ENCODE data around the gene RASGEF1C.

RASGEF1C gene

GRCh38 chr5:180082633-180083420, 126.2 kb downstream of the RASGEF1C start:
- peak; percentile 61 for DNase-seq (ENCODE audit: low read depth, low spot score)

DNA sequence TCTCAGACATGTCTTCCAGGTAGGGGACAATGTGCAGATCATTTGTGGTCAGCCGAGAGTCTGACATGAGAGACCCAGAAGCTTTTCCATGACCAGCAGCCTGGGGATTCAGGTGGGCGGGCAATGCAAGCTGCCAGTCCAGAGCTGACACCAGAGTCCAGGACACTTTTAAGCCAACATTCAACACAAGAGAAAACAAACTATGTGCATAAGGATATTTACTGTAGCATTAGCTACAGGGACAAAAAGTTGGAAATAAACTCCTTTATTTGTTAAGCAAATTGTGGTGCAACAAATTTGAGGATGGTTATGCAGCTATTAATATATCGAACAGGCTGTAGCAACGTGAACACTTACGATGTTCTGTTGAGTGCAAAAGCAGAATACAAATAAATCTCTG, 127.5 kb downstream of the RASGEF1C start:
- no peak for DNase-seq (ENCODE audit: low read depth, low spot score)

- no peak for DNase-seq (ENCODE audit: low read depth, low spot score)
Observed at GRCh38 chr5:180080486-180081280, 128.3 kb downstream of the RASGEF1C start.

DNA sequence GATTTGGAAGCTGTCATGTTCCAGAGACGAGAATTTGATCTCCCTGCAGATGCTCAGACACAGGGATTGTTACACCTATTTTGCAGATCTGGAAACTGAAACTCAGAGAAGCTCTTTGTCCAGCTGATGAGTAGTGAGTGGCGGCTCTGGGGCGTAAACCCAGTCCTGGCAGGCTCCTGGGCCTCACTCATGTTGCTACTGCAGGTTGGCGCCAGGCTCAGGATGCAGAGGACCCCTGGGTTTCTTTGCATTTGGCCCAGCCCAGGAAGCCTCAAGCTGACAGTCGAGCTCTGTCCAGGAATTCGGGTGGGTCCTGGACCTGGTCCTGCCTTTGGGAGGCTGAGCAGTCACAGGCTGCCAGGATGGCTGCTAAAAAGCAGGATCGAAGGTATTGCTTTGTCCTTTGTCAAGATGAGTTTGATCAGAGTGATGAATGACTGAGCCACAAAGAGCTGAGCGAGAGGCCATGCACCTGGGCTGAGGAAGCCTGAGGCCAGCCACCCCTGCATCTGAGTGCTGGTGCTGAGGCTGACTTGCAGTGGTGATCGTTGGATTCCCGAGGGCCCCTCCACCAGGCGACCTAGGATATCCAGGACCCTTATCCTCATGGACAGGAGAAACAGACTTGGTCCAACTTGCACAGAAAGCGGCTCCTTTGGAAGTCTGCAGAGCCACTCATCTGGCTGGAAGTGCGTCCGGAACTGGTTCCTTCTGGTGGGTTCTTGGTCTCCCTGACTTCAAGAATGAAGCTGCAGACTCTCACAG, 129.1 kb downstream of the RASGEF1C start:
- DNase-seq (ENCODE audit: low read depth, low spot score): no peak

DNA sequence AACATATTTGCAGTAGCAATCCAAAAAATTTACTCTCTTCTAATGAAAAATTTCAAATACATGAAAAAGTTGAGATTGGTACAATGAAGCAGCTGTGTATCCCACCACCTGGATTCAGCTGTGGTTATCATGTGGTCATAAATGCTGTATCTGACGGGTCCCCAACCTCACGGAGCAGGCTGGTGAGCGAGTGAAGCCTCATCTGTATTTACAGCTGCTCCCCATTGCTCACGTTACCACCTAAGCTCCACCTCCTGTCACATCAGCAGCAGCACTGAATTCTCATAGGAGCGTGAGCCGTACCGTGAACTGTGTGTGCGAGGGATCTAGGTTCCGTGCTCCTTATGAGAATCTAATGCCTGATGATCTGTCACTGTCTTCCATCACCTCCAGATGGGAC, 130.7 kb downstream of the RASGEF1C start:
- DNase-seq (ENCODE audit: low read depth, low spot score): no peak

DNA sequence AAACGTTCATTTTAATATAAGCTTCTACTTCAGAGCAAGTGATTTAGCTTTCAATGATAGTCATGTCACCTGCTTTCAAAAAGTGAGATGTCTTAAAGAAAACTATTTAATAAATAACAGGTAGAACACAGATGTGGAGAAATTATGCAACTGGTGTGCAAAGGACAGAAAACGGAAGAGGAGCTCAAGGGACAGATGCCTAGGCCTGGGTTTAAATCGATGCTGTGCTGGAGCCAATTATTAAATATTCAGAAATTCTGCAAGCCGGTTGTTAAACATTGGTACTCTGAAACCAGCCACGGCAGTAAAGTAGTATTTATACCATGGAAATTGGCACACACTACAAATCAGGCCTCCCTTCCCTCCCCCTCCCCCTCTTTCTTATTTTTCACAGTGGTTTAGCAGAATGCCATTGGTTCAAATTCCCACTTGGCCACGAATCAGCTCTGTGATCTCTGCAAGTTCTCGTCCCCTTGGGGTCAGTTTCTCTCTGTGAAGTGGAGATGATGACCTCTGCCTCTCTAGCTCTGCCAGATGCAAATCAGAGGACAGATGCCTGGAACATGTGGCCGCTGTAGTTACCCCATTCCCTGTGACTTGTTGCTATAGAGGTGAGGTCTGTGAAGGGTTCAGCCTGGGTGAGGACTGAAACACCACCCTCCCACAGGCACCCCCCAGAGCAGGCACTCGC, 131.3 kb downstream of the RASGEF1C start:
- DNase-seq (ENCODE audit: low read depth, low spot score): no peak

GRCh38 chr5:180075703-180076102, 133.3 kb downstream of the RASGEF1C start:
- no peak for DNase-seq (ENCODE audit: low read depth, low spot score)

GRCh38 chr5:180074462-180074861, 134.5 kb downstream of the RASGEF1C start:
- DNase-seq (ENCODE audit: low read depth, low spot score): no peak

- DNase-seq (ENCODE audit: low read depth, low spot score): no peak
Observed at GRCh38 chr5:180072556-180072955, 136.5 kb downstream of the RASGEF1C start.

DNA sequence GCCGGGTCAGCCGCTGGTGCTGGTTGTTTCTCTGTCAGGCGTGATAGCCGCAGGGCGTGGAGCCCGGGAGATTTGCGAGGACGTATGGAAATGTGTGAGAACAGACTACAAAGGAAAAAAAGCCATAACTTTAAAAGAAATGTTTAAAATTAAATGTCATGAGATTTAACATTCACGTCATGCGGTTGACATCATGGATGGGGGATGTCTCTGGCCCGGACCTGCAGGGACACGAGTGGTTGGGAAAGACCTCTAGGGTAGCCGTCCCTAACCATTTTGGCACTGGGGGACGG, 136.8 kb downstream of the RASGEF1C start:
- DNase-seq (ENCODE audit: low read depth, low spot score): no peak

- peak; percentile 98 for DNase-seq (ENCODE audit: low read depth, low spot score)
Observed at GRCh38 chr5:180071531-180072255, 137.3 kb downstream of the RASGEF1C start, which contains the start of gene RNF130. TSS of gene RNF130 (minus strand) at chr5:180071759. CDS start at chr5:180071702, 57 bp downstream.

DNA sequence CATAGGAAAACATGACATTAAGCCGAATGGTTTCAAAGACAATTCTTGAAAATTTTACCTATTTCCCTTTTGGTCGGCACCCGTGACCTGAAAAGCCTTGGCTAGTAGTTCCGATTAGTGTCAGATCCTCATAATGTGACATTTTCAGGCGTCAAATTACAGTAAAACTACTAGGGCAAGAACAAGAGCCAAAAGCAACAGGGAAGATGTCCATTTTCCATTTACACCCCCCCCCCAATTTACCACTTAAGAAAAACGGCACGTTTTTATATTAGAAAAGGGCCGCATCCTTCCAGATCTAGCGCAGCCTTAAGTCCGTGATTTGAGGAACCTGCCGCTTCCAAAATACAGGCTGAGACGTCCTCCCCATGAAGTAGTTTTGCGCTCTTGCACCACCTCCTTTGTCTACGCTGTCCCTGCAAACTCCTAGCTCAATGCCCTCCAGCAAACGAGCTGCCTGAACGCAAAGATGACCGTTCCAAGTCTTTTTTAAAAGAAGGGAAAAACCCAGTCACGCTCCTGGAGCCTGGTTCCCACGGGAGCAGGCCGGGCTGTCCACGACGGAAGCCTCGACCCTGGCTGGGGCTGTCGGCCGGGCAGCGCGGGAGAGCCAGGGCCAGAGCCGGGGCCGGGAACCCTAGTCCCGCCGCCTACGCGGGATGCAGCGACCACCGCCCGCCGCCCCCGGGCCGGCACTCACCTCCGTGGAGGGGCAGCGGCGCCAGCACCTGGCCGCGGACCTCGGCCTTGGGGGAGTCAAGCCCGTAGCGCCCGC, 138.1 kb downstream of the RASGEF1C start:
- DNase-seq (ENCODE audit: low read depth, low spot score): peak; percentile 73

GRCh38 chr5:180069589-180070247, 139.3 kb downstream of the RASGEF1C start:
- peak; percentile 55 for DNase-seq (ENCODE audit: low read depth, low spot score)

GRCh38 chr5:180068519-180069090, 140.4 kb downstream of the RASGEF1C start:
- DNase-seq (ENCODE audit: low read depth, low spot score): no peak

DNA sequence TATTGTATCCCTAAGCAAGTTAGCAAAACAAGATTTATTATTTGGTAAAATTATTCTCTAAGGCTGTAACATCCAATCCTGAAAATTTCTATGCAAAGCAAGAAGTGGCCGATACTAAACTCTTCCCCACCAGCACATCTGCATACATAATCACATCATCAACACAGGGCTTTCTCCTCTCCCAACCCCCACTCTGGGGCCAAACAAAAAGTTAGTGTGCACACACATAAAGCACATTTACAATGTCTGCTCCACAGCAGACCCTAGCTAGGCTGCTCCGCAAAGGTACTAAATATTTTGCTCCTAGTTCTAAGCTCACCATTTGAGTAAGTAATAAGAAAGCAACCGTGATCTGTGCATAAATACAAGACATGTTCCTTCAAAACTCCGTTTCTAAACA, 141.0 kb downstream of the RASGEF1C start:
- no peak for DNase-seq (ENCODE audit: low read depth, low spot score)

- DNase-seq (ENCODE audit: low read depth, low spot score): no peak
Observed at GRCh38 chr5:180060192-180060591, 148.8 kb downstream of the RASGEF1C start.

DNA sequence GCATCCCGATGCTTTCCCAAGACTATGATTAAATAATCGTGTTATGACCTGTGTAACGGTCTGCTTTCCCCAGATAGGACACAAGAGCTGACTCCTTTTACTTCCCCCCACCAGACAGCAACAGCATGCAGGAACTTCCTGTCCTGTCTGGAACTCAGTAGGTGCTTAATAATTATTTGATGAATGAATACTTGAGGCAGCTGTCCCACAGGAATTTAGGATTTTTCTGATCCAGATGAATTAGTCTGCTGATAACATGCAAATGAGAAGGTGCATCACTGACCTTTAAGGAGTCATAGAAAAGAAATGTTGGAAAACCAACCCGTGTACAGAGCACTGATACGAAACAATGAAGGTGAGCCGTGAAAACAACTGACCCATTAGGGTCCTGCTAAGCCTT, 149.7 kb downstream of the RASGEF1C start:
- DNase-seq (ENCODE audit: low read depth, low spot score): no peak

DNA sequence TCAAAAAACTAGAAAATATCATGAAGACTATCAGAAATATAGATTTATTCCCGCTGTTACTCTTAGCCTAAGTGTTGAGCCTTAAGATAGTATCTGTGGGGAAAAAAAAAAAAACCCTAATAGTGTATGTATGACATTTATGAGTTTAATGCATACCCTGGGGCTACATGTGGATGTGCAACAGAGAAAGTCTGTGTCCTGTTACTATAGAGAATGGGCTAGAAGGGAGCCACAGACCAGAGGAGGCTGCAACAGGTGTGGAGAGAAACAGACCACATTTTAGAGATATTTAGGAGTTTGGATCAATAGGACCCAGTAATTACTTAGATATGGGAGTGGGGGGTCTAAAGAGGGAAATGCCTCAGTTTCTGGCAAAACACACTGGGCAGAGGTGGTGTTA, 152.9 kb downstream of the RASGEF1C start:
- no peak for DNase-seq (ENCODE audit: low read depth, low spot score)

GRCh38 chr5:180054226-180054625, 154.8 kb downstream of the RASGEF1C start:
- no peak for DNase-seq (ENCODE audit: low read depth, low spot score)

All from astrocyte of the hippocampus (primary cell).